HEK293T (cell line): ENCODE measurements around the gene SRF.

Experiments used
- BHLHE40 ChIP-seq: fragments of 450-650 bp; IDR thresholded peaks from 2 replicates; pipeline ENCODE4 v1.6.1; 2016; ENCODE audit warnings: mild to moderate bottlenecking, moderate library complexity, borderline replicate concordance
- FOXA1 ChIP-seq: fragments of 450-650 bp; IDR thresholded peaks from 2 replicates; pipeline ENCODE4 v1.6.1; 2016; ENCODE audit warnings: mild to moderate bottlenecking
- FOXK2 ChIP-seq: fragments of 450-650 bp; IDR thresholded peaks from 2 replicates; pipeline ENCODE4 v1.6.1; 2016; ENCODE audit warnings: mild to moderate bottlenecking
- FOXM1 ChIP-seq: fragments of 450-650 bp; IDR thresholded peaks from 2 replicates; pipeline ENCODE4 v1.6.1; 2017; ENCODE audit warnings: mild to moderate bottlenecking, borderline replicate concordance
- HDGF ChIP-seq: fragments of 450-650 bp; IDR thresholded peaks from 2 replicates; pipeline ENCODE4 v1.6.1; 2017; ENCODE audit warnings: antibody characterized with exemption, borderline replicate concordance
- LEF1 ChIP-seq: fragments of 450-650 bp; IDR thresholded peaks from 2 replicates; pipeline ENCODE4 v1.6.1; 2017; ENCODE audit warnings: mild to moderate bottlenecking, borderline replicate concordance
- NFRKB ChIP-seq: fragments of 450-650 bp; IDR thresholded peaks from 2 replicates; pipeline ENCODE4 v1.6.1; 2016; ENCODE audit warnings: mild to moderate bottlenecking, moderate library complexity
- PKNOX1 ChIP-seq: fragments of 450-650 bp; IDR thresholded peaks from 2 replicates; pipeline ENCODE4 v1.6.1; 2016
- SP1 ChIP-seq: fragments of 450-650 bp; IDR thresholded peaks from 2 replicates; pipeline ENCODE4 v1.6.1; 2017
- TARDBP ChIP-seq: fragments of 450-650 bp; IDR thresholded peaks from 2 replicates; pipeline ENCODE4 v1.6.1; 2016
- ZNF384 ChIP-seq: fragments of 450-650 bp; IDR thresholded peaks from 2 replicates; pipeline ENCODE4 v1.6.1; 2016

- no peak for TF ChIP-seq NFRKB
- TF ChIP-seq SP1 = no peak
- TF ChIP-seq ZNF384 = no peak
- TF ChIP-seq HDGF = no peak
- TF ChIP-seq FOXK2 = no peak
- no peak for TF ChIP-seq FOXA1
- TF ChIP-seq LEF1 = no peak
- no peak for TF ChIP-seq FOXM1
- no peak for TF ChIP-seq TARDBP
- TF ChIP-seq BHLHE40 = no peak
- TF ChIP-seq PKNOX1 = no peak
Observed at GRCh38 chr6:43163899-43164298, 7.2 kb upstream of the SRF start.
